Activated gamma-delta T cell (primary cell): ENCODE results near the gene MTUS2.

ENCODE experiments used
- DNase-seq: peaks from one replicate; lab custom pipeline; 2025; lab: John Stamatoyannopoulos, UW

MTUS2 gene

DNA sequence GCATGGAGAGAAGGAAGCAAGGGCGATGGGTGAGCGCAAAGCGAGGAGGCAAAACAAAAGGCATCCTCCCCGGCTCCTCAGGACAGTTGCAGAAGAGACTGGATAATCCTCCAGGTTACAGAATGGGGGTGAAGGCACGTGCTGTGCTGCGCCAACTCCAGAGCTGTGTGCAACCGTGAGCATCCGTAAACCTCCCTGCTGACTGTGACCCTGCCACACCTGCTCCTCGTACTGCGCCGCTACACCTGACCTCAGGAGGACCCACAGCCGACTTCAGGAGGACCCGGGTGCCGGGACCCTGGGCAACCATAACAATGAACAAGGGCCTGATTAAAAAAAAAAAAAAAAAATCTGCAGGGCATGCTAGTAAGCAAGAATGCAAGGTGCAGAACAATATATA, 706.6 kb downstream of the MTUS2 start:
- DNase-seq = no peak

GRCh38 chr13:29527511-29527910, 707.4 kb downstream of the MTUS2 start:
- DNase-seq = no peak

- DNase-seq = no peak
Measured at GRCh38 chr13:29527916-29528315, 707.8 kb downstream of the MTUS2 start.

DNA sequence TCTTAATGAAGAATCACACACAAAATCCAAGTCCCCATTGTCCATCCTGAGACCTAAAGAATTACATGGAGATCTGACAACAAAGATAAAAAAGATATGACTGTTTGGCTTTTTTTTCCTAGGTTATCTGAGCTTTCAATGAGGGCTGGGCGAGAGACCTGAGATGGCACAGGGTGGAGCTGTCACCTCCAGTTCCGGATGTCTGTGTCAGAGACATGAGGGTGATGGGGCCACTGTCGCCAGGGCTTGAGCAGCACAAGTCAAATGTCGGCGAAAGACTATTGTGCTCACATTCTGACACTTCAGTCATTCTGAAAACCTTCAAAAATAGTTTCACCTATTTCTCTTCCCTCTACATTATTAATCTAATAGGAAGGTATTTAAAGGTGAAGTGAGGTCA, 709.6 kb downstream of the MTUS2 start:
- DNase-seq = no peak

- no peak for DNase-seq
Measured at GRCh38 chr13:29530901-29531300, 710.8 kb downstream of the MTUS2 start.

GRCh38 chr13:29532116-29532515, 712.0 kb downstream of the MTUS2 start:
- DNase-seq = no peak

GRCh38 chr13:29532821-29533220, 712.7 kb downstream of the MTUS2 start:
- DNase-seq = no peak

- DNase-seq = no peak
Measured at GRCh38 chr13:29534083-29534482, 713.9 kb downstream of the MTUS2 start.

DNA sequence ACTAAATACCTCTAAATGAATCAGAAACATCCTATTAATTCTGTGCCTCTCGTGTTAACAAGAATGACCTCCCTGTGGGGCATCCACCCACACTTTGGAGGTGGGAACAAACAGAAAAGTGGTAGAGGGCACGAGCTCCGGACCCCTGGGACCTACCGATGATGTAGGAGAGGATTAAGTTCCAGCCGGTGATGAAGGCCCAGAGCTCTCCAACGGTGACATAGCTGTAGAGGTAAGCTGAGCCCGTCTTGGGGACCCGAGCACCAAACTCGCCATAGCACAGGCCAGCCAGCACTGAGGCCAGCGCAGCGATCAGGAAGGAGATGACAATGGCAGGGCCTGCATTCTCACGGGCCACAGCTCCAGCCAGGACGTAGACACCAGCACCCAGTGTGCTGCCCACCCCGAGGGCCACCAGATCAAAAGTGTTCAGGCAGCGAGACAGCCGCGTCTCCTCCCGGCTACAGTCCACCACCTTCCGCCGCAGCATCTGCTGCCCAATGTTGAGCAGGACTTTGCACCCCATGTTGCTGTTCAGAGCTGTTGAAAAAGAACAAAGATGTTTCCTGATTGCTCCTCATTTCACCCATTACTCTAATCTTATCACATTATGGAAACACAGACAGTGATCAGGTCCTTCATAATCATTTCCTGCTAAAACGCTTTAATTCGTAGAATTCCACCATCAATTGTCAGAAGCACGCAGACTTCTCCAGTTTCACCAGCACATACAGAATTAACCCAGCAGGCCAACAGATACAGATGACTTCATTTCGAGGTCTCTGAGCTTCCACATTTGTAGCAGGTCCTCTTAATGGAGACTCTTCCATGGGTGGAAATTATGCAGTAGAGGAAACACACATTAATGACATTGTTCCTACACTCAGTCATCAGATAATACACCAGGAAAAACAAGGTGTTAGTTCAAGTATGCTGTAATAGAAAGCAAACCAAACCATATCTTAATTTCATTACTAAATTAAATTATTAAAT, 715.8 kb downstream of the MTUS2 start:
- DNase-seq = no peak

DNA sequence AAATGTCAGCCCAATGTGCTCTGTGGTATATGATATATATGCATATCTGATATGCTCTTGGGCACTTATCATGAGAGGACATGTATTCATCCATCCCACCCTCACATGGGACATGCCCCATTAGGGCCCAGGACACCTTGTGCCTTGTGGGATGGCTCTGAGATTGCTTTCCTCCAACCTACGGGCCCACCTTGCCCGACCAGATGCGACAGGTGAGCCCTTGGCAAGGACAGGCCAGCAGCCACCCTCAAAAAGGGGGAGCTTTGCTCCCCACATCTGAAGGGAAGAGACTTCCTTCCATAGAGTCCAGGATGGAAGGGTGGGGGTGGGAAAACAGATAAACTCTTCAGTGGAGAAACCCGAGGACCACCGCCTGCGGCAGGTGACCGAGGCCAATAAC, 716.7 kb downstream of the MTUS2 start:
- no peak for DNase-seq

DNA sequence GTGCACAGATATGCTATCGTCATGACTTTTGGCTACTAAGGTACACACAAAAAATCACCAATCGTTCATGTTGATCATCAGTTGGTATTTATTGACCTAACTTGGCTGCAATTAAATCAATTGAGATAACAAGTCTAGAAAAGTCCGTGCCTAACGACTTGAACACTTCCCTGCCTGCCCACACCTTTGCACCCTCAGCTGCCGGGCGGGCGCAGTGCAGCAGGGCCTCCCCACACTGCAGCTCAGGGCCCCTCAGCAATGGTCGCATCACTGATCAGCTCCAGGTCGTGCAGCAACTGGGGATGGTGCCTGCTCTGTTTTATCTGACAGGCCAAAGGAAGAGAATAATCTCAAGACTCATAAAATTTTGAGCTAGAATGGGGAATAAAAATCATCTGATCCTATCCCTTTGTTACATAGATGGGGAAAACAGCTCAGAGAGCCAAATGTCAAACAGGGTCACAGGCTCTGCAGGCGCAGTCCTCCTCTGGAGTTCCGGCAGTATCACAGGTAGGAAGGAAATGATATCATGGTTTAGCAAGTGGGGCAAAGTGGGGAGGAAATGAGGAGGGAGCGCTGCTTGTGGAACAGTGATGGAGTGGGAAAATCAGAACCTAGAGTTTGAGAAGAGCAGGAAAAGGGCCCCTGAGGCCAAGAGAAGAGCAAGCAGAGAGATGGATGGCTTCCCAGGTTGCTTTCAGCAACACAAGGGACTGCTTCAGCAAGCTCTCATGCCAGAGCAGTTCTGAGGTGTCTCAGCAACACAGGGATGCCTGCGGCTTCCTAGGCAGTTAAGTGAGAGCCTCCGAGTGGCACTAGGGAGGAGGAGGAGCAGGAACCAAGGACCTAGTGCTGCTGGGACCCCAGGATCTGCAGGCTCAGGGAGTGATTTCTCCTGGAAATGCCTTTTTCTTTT, 717.9 kb downstream of the MTUS2 start:
- DNase-seq = no peak

GRCh38 chr13:29538652-29539040, 718.5 kb downstream of the MTUS2 start:
- no peak for DNase-seq

- no peak for DNase-seq
Measured at GRCh38 chr13:29539856-29540255, 719.7 kb downstream of the MTUS2 start.

- DNase-seq = no peak
Measured at GRCh38 chr13:29540334-29540733, 720.2 kb downstream of the MTUS2 start.

DNA sequence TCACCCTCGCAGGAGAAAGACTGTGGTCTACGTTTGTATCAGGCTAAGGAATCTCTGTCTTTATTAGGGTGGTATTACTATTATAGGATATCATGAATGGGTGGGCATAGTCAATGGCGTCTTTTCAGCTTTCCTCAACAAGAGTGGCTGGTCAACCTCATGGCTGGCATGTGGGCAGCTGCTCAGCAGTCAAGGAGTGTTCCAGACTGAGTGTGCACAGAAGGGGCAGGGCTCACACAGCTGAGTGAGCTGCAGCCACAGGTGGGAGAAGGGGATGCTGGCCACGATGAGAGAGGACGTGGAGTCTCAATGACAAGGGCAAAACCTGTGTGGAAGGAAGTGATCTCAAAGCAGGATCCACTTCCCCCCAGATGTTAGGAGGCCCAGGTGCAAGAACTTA, 720.7 kb downstream of the MTUS2 start:
- no peak for DNase-seq

DNA sequence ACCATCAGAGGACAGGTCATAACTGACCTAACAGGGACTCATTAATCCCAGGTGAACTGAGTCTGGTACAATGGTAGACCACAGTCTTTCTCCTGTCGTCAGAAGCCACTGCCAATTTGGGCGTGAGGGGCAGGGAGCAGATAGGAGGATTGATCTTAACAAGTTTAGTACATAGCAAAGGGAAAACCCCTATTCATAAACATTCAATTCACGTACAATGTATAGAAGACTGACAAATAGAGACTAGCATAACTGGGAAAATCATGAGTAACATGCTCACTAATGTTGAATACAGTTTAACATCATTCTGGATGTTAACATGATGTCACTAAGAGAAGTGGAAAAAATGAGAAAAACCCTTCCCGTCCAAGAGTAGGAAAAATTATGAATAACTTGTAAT, 721.3 kb downstream of the MTUS2 start:
- no peak for DNase-seq

GRCh38 chr13:29542381-29542780, 722.2 kb downstream of the MTUS2 start:
- DNase-seq = no peak

- DNase-seq = no peak
Measured at GRCh38 chr13:29543230-29544215, 723.4 kb downstream of the MTUS2 start.

DNA sequence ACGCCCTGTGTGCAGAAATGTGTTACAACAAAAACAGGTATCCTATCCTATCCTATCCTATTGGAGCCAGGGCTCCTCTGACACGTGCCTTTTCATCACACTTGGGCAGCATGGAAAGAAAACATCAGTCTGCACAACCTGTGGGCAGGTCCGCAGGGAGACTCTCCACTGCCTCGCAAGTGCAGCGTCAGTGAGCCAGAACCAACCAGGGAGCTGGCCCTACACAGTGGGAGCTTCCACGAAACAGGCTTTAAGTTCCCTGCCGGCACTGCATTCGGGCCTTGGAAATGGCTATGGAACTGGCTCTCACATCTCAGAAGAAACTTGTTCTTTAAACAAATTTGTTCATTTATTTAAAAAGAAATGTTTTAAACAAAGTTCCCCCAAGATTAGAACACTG, 725.8 kb downstream of the MTUS2 start:
- no peak for DNase-seq

GRCh38 chr13:29546662-29547061, 726.5 kb downstream of the MTUS2 start:
- DNase-seq = no peak

DNA sequence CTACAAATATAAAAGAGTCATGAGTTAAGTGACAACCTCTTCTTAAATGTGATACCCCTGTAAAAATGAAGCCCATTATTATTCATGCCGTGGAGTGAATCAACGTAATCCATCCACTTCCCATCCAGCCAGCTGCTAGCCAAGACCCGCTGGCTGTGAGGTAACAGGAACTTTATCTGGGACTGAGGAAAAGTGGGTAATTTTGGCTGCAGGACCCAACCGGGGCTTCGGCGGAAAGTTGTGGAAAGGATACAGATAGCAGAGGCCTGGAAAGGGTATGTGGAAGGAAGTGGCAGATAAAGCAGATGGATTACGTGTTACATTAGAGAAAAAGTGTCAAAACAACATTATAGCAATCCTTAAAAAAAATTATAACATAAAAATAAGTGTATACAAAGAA, 727.0 kb downstream of the MTUS2 start:
- DNase-seq = no peak

DNA sequence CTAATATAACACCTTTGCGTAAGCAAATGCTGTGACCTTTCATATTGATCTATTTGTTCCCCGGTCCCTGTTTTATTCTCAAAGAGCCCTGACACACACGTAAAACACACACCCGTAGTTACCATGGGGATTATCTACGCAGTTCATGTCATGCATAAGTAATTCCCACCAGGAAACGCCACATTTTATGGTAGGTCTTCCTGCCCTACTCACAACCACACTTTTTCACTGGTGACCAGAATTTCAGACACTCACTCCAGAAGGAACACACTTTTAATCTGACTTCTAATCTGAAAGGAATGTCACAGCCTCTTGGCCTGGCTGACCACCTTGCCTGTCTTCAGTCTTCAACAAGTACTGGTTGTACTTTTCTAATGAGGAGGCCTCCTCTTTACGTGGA, 728.6 kb downstream of the MTUS2 start:
- DNase-seq = no peak
